ENCODE measurements around the gene SGPP2. TPM values are rescaled to one million over a fixed set of nuclear protein-coding genes. Genes with fewer than 3 reads are reported as not detected.

Gene SGPP2
- total RNA-seq, 1 experiment from 2014 or later = not detected

GRCh38 chr2:222554517-222554916, 130.2 kb downstream of the SGPP2 start:
- peaks cover 4 to 14% of the 10 kb centered on the region in 2 experiments; a peak in 2 of 4 replicates for H3K4me1 Mint-ChIP-seq
- no peak overlapping the region for H4K5ac ChIP-seq (ENCODE audit: insufficient read length, low read depth, low read length)
- H3K79me1 ChIP-seq (ENCODE audit: insufficient read depth, low read depth, low read length, poor library complexity, severe bottlenecking) = no peaks in the 10 kb centered on the region
- no peak overlapping the region for H3K4me2 ChIP-seq (ENCODE audit: insufficient read depth, insufficient read length, low read length)
- no peak overlapping the region for H3K23ac ChIP-seq (ENCODE audit: insufficient read length, low read depth, low read length)
- no peak overlapping the region for H2AFZ ChIP-seq (ENCODE audit: low read length)
- H2AK5ac ChIP-seq (ENCODE audit: insufficient read length, low read length) = no peak overlapping the region
- H2BK12ac ChIP-seq (ENCODE audit: insufficient read length, low read depth, low read length) = no peak overlapping the region
- no peak overlapping the region for H4K91ac ChIP-seq (ENCODE audit: insufficient read length, low read depth, low read length)
- no peak overlapping the region for H2BK15ac ChIP-seq (ENCODE audit: low read depth, low read length)
- H3K27ac Mint-ChIP-seq = no peak overlapping the region
- WGBS (ENCODE audit: extremely low coverage, insufficient read length, low lambda C conversion rate) = no CpG with 5 or more reads among the region's 7 CpGs
- H4K8ac ChIP-seq (replicated peaks; ENCODE audit: insufficient read length, low read depth, low read length) = no peak overlapping the region
- H2BK120ac ChIP-seq (ENCODE audit: low read depth, low read length, poor library complexity, severe bottlenecking) = no peak overlapping the region
- H2BK20ac ChIP-seq (ENCODE audit: low read depth, low read length, poor library complexity, severe bottlenecking) = no peak overlapping the region
- no peak overlapping the region for H2BK5ac ChIP-seq (ENCODE audit: insufficient read length, low read length)
- H3K27me3 Mint-ChIP-seq (ENCODE audit: low read depth) = peaks cover 46% of the 10 kb centered on the region
- H3K27me3 ChIP-seq (ENCODE audit: insufficient read depth, low read length) = no peaks in the 10 kb centered on the region
- no peaks in the 10 kb centered on the region; a peak in 1 of 7 replicates for H3K36me3 Mint-ChIP-seq (ENCODE audit: insufficient read depth in 1 of 3, low read depth in 3 of 3)
- no peaks in the 10 kb centered on the region for H3K9me3 Mint-ChIP-seq
- DNase-seq = no peak
- no peak overlapping the region for H3K9ac ChIP-seq (ENCODE audit: extremely low read depth, insufficient read length, low read length)
- H3K79me2 ChIP-seq (ENCODE audit: insufficient read depth, low read length) = no peaks in the 10 kb centered on the region
- TF ChIP-seq, protein P1, sequence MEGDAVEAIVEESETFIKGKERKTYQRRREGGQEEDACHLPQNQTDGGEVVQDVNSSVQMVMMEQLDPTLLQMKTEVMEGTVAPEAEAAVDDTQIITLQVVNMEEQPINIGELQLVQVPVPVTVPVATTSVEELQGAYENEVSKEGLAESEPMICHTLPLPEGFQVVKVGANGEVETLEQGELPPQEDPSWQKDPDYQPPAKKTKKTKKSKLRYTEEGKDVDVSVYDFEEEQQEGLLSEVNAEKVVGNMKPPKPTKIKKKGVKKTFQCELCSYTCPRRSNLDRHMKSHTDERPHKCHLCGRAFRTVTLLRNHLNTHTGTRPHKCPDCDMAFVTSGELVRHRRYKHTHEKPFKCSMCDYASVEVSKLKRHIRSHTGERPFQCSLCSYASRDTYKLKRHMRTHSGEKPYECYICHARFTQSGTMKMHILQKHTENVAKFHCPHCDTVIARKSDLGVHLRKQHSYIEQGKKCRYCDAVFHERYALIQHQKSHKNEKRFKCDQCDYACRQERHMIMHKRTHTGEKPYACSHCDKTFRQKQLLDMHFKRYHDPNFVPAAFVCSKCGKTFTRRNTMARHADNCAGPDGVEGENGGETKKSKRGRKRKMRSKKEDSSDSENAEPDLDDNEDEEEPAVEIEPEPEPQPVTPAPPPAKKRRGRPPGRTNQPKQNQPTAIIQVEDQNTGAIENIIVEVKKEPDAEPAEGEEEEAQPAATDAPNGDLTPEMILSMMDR (conservative IDR thresholded peaks at IDR 0.05) = no peak
- H3K4ac ChIP-seq (ENCODE audit: low read depth, low read length) = no peak overlapping the region
- H3K27ac ChIP-seq (ENCODE audit: insufficient read length, low read depth, low read length) = no peak overlapping the region
- no peaks in the 10 kb centered on the region for H4K20me1 ChIP-seq (ENCODE audit: control insufficient read depth, insufficient read depth, insufficient read length)
- H3K23me2 ChIP-seq (ENCODE audit: insufficient read length, low read depth, low read length, poor library complexity, severe bottlenecking) = no peaks in the 10 kb centered on the region
- no peak overlapping the region for H3K4me3 Mint-ChIP-seq
- no peaks in the 10 kb centered on the region; the same call in 1 of the 2 replicates for H3K4me1 ChIP-seq (ENCODE audit: insufficient read depth, low read length)
- H3K18ac ChIP-seq (ENCODE audit: insufficient read length, low read depth, low read length) = no peak overlapping the region
- no peak overlapping the region for H3T11ph ChIP-seq (ENCODE audit: low read length)
- H3K56ac ChIP-seq (ENCODE audit: insufficient read length, low read depth, low read length) = no peak overlapping the region
- H3K9me3 ChIP-seq (ENCODE audit: control insufficient read depth, low read depth, low read length) = no peaks in the 10 kb centered on the region
- H3K14ac ChIP-seq (ENCODE audit: insufficient read depth, low read length) = no peak overlapping the region

All from H9 (cell line).